MM.1S (cell line): ENCODE data around the gene GPRIN1.

Source experiments
- DNase-seq: peaks from one replicate; pipeline ENCODE4 v3.0.0-alpha.2; 2015
- H2AFZ ChIP-seq: fragments of 300-600 bp; sonication (generic); 2 replicates; pipeline ENCODE4 v1.6.0; 2016; ENCODE audit warnings: antibody characterized with exemption, low read length
- H3F3A ChIP-seq: fragments of 300-600 bp; sonication (generic); 2 replicates; pipeline ENCODE4 v1.6.1; 2016; ENCODE audit warnings: mild to moderate bottlenecking, antibody characterized with exemption, low read length, moderate library complexity, mixed read lengths; ENCODE audit not compliant: insufficient read depth
- H3K27ac ChIP-seq: fragments of 300-600 bp; sonication (generic); 2 replicates; pipeline ENCODE4 v1.5.1; 2016; ENCODE audit warnings: mild to moderate bottlenecking, low read length
- H3K27me3 ChIP-seq: fragments of 300-600 bp; sonication (generic); replicated peaks from 2 replicates; pipeline ENCODE4 v1.6.0; 2016; ENCODE audit warnings: low read length; ENCODE audit not compliant: insufficient read depth
- H3K36me3 ChIP-seq: fragments of 300-600 bp; sonication (generic); replicated peaks from 2 replicates; pipeline ENCODE4 v1.6.1; 2016; ENCODE audit warnings: mild to moderate bottlenecking, low read length, mixed read lengths; ENCODE audit not compliant: insufficient read depth
- H3K4me1 ChIP-seq: fragments of 300-600 bp; sonication (generic); 2 replicates; pipeline ENCODE4 v1.6.1; 2016; ENCODE audit warnings: low read length, mixed read lengths
- H3K4me2 ChIP-seq: fragments of 300-600 bp; sonication (generic); 2 replicates; pipeline ENCODE4 v1.6.0; 2016; ENCODE audit warnings: low read depth, low read length
- H3K4me3 ChIP-seq: fragments of 300-600 bp; sonication (generic); 2 replicates; pipeline ENCODE4 v1.5.1; 2016; ENCODE audit warnings: low read length, mixed read lengths
- H3K79me2 ChIP-seq: fragments of 300-600 bp; sonication (generic); 2 replicates; pipeline ENCODE4 v1.6.1; 2016; ENCODE audit warnings: mixed run types, low read length, mixed read lengths
- H3K9ac ChIP-seq: fragments of 300-600 bp; sonication (generic); 2 replicates; pipeline ENCODE4 v1.6.1; 2016; ENCODE audit warnings: low read length, mixed read lengths
- H3K9me2 ChIP-seq: fragments of 300-600 bp; sonication (generic); replicated peaks from 2 replicates; pipeline ENCODE4 v1.6.1; 2016; ENCODE audit warnings: mild to moderate bottlenecking, low read length, mixed read lengths; ENCODE audit not compliant: insufficient read depth
- H3K9me3 ChIP-seq: fragments of 300-600 bp; sonication (generic); replicated peaks from 2 replicates; pipeline ENCODE4 v1.6.1; 2016; ENCODE audit warnings: mild to moderate bottlenecking, low read length, mixed read lengths; ENCODE audit not compliant: insufficient read depth
- H4K20me1 ChIP-seq: fragments of 300-600 bp; sonication (generic); 2 replicates; pipeline ENCODE4 v1.6.1; 2016; ENCODE audit warnings: mild to moderate bottlenecking, low read length, moderate library complexity, mixed read lengths; ENCODE audit not compliant: insufficient read depth
- CTCF ChIP-seq: fragments of 300-600 bp; sonication (generic); IDR thresholded peaks from 2 replicates; pipeline ENCODE4 v1.5.1; 2016; ENCODE audit warnings: antibody characterized with exemption, low read length, mixed read lengths
- EZH2 ChIP-seq: fragments of 300-600 bp; sonication (generic); optimal IDR thresholded peaks from 2 replicates; pipeline ENCODE3; 2017; ENCODE audit warnings: low read depth, mild to moderate bottlenecking, antibody characterized with exemption, low read length, mixed read lengths
- EZH2phosphoT487 ChIP-seq: fragments of 300-600 bp; sonication (generic); IDR thresholded peaks from 2 replicates; pipeline ENCODE4 v1.6.1; 2018; ENCODE audit warnings: antibody characterized with exemption, low read length

The GPRIN1 gene

GRCh38 chr5:176630681-176631222 lies 20.8 kb upstream of the GPRIN1 start:
- H2AFZ ChIP-seq: no peak overlapping the region
- H3K9me3 ChIP-seq: no peaks in the 10 kb centered on the region
- H4K20me1 ChIP-seq: no peaks in the 10 kb centered on the region
- no peaks in the 10 kb centered on the region for H3K4me1 ChIP-seq
- no peaks in the 10 kb centered on the region for H3F3A ChIP-seq
- H3K4me3 ChIP-seq: peak overlapping the region; percentile 36
- H3K27me3 ChIP-seq: peaks cover 87% of the 10 kb centered on the region
- no peaks in the 10 kb centered on the region for H3K9me2 ChIP-seq
- H3K9ac ChIP-seq: no peak overlapping the region
- TF ChIP-seq CTCF (no peak), EZH2phosphoT487 (no peak), EZH2 (no peak)
- H3K36me3 ChIP-seq: no peaks in the 10 kb centered on the region
- H3K4me2 ChIP-seq: peak overlapping the region; percentile 61; the same call in 1 of the 2 replicates
- no peaks in the 10 kb centered on the region for H3K79me2 ChIP-seq
- no peak overlapping the region for H3K27ac ChIP-seq
- no peak for DNase-seq

DNA sequence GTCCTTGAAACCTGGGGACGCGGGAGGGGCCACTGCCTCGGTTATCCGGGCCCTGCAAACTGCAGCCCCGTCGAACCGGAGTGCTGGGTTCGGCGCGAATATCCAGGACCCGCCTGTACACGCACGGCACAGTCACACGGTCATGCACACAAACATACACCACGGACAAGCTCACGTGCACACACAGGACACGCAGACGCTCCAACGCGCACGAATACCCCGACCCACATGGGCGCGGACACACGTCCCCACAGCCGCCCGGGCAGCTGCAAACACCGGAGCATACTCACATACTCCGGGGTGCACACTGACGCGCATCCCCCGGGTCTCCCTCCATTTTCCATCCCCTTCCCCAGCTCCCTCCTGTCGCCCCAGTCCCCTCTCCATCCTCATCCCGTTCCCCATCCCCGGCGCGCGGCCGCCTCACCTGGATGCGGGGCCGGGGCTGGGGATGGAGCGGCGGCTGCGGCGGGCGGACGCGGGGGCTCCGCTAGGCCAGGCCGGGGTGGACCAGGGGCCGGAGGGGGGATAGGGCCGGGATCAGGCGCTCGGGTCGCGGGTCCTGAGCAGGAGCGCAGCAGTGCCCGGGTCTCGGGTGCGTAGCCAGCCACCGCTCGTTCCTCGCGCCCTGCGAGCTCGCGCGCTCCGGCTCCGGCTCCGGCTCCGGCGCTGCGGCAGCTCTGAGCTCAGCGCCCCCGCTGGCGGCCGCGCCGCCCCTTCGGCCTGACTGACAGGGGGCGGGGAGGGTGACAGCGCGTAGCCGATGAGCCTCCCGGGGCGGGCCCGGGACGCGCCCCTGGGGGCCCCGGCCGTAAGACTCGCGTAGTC lies 20.1 kb upstream of the GPRIN1 start, which contains the start of the genes EIF4E1B and SNCB:
Gene EIF4E1B, plus strand, starts transcription at position 823 of the 828 bp plus-strand sequence. CDS start 12,113 bp downstream, outside the sequence.
Gene SNCB, minus strand, starts transcription at position 682 of the 828 bp plus-strand sequence. CDS start 880 bp downstream, outside the sequence.
- no peaks in the 10 kb centered on the region for H3K4me1 ChIP-seq
- peak within 1 kb of the TSS; percentile 21; the same call in 1 of the 2 replicates for H2AFZ ChIP-seq

GRCh38 chr5:176629317-176629852 lies 19.4 kb upstream of the GPRIN1 start:
- H3K4me2 ChIP-seq: no peak overlapping the region; the same call in 1 of the 2 replicates

More for the DNA sequence above, 20.1 kb upstream of the GPRIN1 start, which contains the start of the genes EIF4E1B and SNCB:
- Histone ChIP-seq H3K9me2 (no peaks in the 10 kb centered on the region), H4K20me1 (no peaks in the 10 kb centered on the region), H3K27ac (no peak within 1 kb of the TSS), H3K79me2 (no peaks in the 10 kb centered on the region), H3K27me3 (peaks cover 87% of the 10 kb centered on the region), H3K4me3 (peak within 1 kb of the TSS; percentile 36), H3K9me3 (no peaks in the 10 kb centered on the region), H3F3A (no peaks in the 10 kb centered on the region), H3K4me2 (peak within 1 kb of the TSS; percentile 61; the same call in 1 of the 2 replicates), H3K9ac (no peak within 1 kb of the TSS), H3K36me3 (no peaks in the 10 kb centered on the region)
- TF ChIP-seq EZH2 (no peak), EZH2phosphoT487 (no peak), CTCF (no peak)
- DNase-seq: peak; percentile 45

More at GRCh38 chr5:176629317-176629852, 19.4 kb upstream of the GPRIN1 start:
- Histone ChIP-seq H3K9ac (no peak overlapping the region), H3K79me2 (no peaks in the 10 kb centered on the region), H2AFZ (no peak overlapping the region), H3K9me2 (no peaks in the 10 kb centered on the region), H3K4me3 (no peak overlapping the region), H3K4me1 (no peaks in the 10 kb centered on the region), H3K36me3 (no peaks in the 10 kb centered on the region), H3K9me3 (no peaks in the 10 kb centered on the region), H3K27ac (no peak overlapping the region), H3K27me3 (peaks cover 88% of the 10 kb centered on the region), H3F3A (no peaks in the 10 kb centered on the region), H4K20me1 (no peaks in the 10 kb centered on the region)
- TF ChIP-seq CTCF: no peak
- no peak for TF ChIP-seq EZH2phosphoT487
- TF ChIP-seq EZH2: no peak
- DNase-seq: no peak
